Osteoblast (primary cell): ENCODE data around the gene ACOX3. TPM values are rescaled to one million over a fixed set of nuclear protein-coding genes. Genes with fewer than 3 reads are reported as not detected.
A peak's percentile ranks its signal among the peaks of the same experiment; 100 is the strongest.

Experiments used
- DNase-seq: peaks from one replicate; pipeline ENCODE4 v3.0.0; 2011; ENCODE audit warnings: low spot score, mixed read lengths; ENCODE audit not compliant: insufficient read length; ENCODE audit errors: missing footprints
- H2AFZ ChIP-seq: 2 replicates; pipeline ENCODE4 v1.6.0; 2011; ENCODE audit warnings: mild to moderate bottlenecking, low read length
- H3K27ac ChIP-seq: 2 replicates; pipeline ENCODE4 v1.5.1; 2011; ENCODE audit warnings: mild to moderate bottlenecking, low read depth, low read length, moderate library complexity
- H3K27me3 ChIP-seq: 2 replicates; pipeline ENCODE4 v1.6.0; 2012; ENCODE audit warnings: mild to moderate bottlenecking, control low read depth, inconsistent platforms, low read length, moderate library complexity; ENCODE audit not compliant: insufficient read depth
- H3K36me3 ChIP-seq: 2 replicates; pipeline ENCODE4 v1.5.1; 2011; ENCODE audit warnings: mild to moderate bottlenecking, low read length, control low read depth, moderate library complexity; ENCODE audit not compliant: insufficient read depth
- H3K4me1 ChIP-seq: 2 replicates; pipeline ENCODE4 v1.5.1; 2011; ENCODE audit warnings: mild to moderate bottlenecking, low read length, control low read depth, moderate library complexity; ENCODE audit not compliant: insufficient read depth
- H3K4me2 ChIP-seq: 2 replicates; pipeline ENCODE4 v1.6.0; 2011; ENCODE audit warnings: mild to moderate bottlenecking, low read length; ENCODE audit not compliant: insufficient read depth
- H3K4me3 ChIP-seq: fragments of 200-600 bp; sonication (generic); 3 replicates; pipeline ENCODE4 v1.5.1; 2012; ENCODE audit warnings: mild to moderate bottlenecking, low read length, inconsistent platforms; ENCODE audit not compliant: insufficient read depth
- H3K79me2 ChIP-seq: 2 replicates; pipeline ENCODE4 v1.6.0; 2012; ENCODE audit warnings: mild to moderate bottlenecking, low read length, control low read depth, inconsistent platforms; ENCODE audit not compliant: insufficient read depth
- H3K9me3 ChIP-seq: 2 replicates; pipeline ENCODE4 v1.5.1; 2011; ENCODE audit warnings: low read depth, low read length, control low read depth
- H4K20me1 ChIP-seq: 2 replicates; pipeline ENCODE4 v1.6.0; 2012; ENCODE audit warnings: mild to moderate bottlenecking, low read length, control low read depth; ENCODE audit not compliant: insufficient read depth
- total RNA-seq: library from RNA; depleted of rRNA; stranded (reverse); fragments of >200 nt; gene quantifications from 2 replicates; pipeline ENCODE4 v1.2.3, GENCODE V29; 2012
- TF ChIP-seq, protein P1 (sequence below): IDR thresholded peaks from 2 replicates; pipeline ENCODE4 v1.5.1; 2011; ENCODE audit warnings: mild to moderate bottlenecking, low read depth, low read length, moderate library complexity; ENCODE audit errors: extremely low read depth

The ACOX3 gene
- total RNA-seq, 1 donor = 24.2 TPM

GRCh38 chr4:8441499-8442091 is 1.1 kb upstream of the ACOX3 start:
- peak overlapping the region; percentile 97 for H3K4me2 ChIP-seq
- TF ChIP-seq, protein P1, sequence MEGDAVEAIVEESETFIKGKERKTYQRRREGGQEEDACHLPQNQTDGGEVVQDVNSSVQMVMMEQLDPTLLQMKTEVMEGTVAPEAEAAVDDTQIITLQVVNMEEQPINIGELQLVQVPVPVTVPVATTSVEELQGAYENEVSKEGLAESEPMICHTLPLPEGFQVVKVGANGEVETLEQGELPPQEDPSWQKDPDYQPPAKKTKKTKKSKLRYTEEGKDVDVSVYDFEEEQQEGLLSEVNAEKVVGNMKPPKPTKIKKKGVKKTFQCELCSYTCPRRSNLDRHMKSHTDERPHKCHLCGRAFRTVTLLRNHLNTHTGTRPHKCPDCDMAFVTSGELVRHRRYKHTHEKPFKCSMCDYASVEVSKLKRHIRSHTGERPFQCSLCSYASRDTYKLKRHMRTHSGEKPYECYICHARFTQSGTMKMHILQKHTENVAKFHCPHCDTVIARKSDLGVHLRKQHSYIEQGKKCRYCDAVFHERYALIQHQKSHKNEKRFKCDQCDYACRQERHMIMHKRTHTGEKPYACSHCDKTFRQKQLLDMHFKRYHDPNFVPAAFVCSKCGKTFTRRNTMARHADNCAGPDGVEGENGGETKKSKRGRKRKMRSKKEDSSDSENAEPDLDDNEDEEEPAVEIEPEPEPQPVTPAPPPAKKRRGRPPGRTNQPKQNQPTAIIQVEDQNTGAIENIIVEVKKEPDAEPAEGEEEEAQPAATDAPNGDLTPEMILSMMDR = no peak
- H3K79me2 ChIP-seq = peaks cover 80% of the 10 kb centered on the region
- peak overlapping the region; percentile 90 for H3K27ac ChIP-seq
- peak overlapping the region; percentile 76 for H3K4me3 ChIP-seq
- H3K27me3 ChIP-seq = no peaks in the 10 kb centered on the region
- DNase-seq = no peak
- H3K36me3 ChIP-seq = peaks cover 3% of the 10 kb centered on the region
- peaks cover 30% of the 10 kb centered on the region for H3K4me1 ChIP-seq
- no peaks in the 10 kb centered on the region for H3K9me3 ChIP-seq
- H2AFZ ChIP-seq = peak overlapping the region; percentile 86
- peaks cover 24% of the 10 kb centered on the region for H4K20me1 ChIP-seq

- Histone ChIP-seq H4K20me1 (peaks cover 19% of the 10 kb centered on the region), H3K79me2 (peaks cover 70% of the 10 kb centered on the region), H3K4me1 (peaks cover 30% of the 10 kb centered on the region), H2AFZ (peak overlapping the region; percentile 72), H3K27ac (peak overlapping the region; percentile 90), H3K4me3 (peak overlapping the region; percentile 76), H3K36me3 (no peaks in the 10 kb centered on the region), H3K27me3 (no peaks in the 10 kb centered on the region), H3K4me2 (peak overlapping the region; percentile 97), H3K9me3 (no peaks in the 10 kb centered on the region)
- no peak for DNase-seq
- TF ChIP-seq, protein P1 = no peak
Measured at GRCh38 chr4:8439914-8440491, 520 bp downstream of the ACOX3 start.

DNA sequence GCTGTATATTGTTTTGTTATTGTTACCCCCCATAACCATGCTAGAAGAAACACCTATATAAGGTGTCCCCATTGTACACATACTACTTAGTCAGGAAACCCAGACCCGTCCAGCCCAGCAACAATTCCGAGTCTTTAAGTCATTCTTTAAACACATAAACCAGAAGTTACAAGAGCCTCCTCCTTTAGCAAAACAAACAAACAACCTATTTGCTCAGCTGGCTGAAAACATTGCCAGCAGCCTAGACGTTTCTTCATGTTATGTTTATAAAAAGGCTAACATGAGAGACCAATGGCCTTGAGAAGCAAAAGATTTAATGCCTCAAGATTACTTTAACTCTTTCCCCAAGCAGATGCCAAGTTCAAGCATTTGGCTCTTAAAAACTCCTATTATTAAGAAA is 1.4 kb downstream of the ACOX3 start:
- TF ChIP-seq, protein P1 = no peak
- H3K4me3 ChIP-seq = peak overlapping the region; percentile 76
- peaks cover 16% of the 10 kb centered on the region for H4K20me1 ChIP-seq
- H3K27me3 ChIP-seq = no peaks in the 10 kb centered on the region
- H3K27ac ChIP-seq = peak overlapping the region; percentile 90
- H3K36me3 ChIP-seq = peaks cover 3% of the 10 kb centered on the region
- no peak overlapping the region for H2AFZ ChIP-seq
- H3K9me3 ChIP-seq = no peaks in the 10 kb centered on the region
- DNase-seq = no peak
- H3K4me1 ChIP-seq = peaks cover 30% of the 10 kb centered on the region
- H3K79me2 ChIP-seq = peaks cover 63% of the 10 kb centered on the region
- peak overlapping the region; percentile 97 for H3K4me2 ChIP-seq

GRCh38 chr4:8438743-8439142 is 1.8 kb downstream of the ACOX3 start:
- TF ChIP-seq, protein P1 = no peak
- no peaks in the 10 kb centered on the region for H3K27me3 ChIP-seq
- no peaks in the 10 kb centered on the region for H3K9me3 ChIP-seq
- no peak overlapping the region for H3K27ac ChIP-seq
- peak overlapping the region; percentile 97 for H3K4me2 ChIP-seq
- H3K79me2 ChIP-seq = peaks cover 59% of the 10 kb centered on the region
- peaks cover 30% of the 10 kb centered on the region for H3K4me1 ChIP-seq
- DNase-seq = no peak
- no peak overlapping the region for H3K4me3 ChIP-seq
- peaks cover 3% of the 10 kb centered on the region for H3K36me3 ChIP-seq
- H4K20me1 ChIP-seq = peaks cover 12% of the 10 kb centered on the region
- no peak overlapping the region for H2AFZ ChIP-seq
